Suprapubic skin (tissue), 4 donors: ENCODE measurements around the gene HCLS1.

Experiments used
- POLR2A ChIP-seq, 2 donors: fragments of 450-650 bp; IDR thresholded peaks; one replicate each; pipeline ENCODE4 v1.6.1; 2017; ENCODE audit warnings: antibody characterized with exemption in 2 of 2, mild to moderate bottlenecking in 2 of 2, moderate library complexity in 2 of 2
- POLR2AphosphoS5 ChIP-seq, 3 donors: sonication (generic); formaldehyde crosslinking; IDR thresholded peaks; one replicate each; pipeline ENCODE4 v1.6.1; 2017; ENCODE audit warnings: antibody characterized with exemption in 3 of 3
- TF ChIP-seq, protein P1 (sequence below), 2 donors: fragments of 200-600 bp in 1 of 2; fragments of 450-650 bp in 1 of 2; sonication (generic) in 1 of 2; IDR thresholded peaks; one replicate each; pipeline ENCODE4 v1.5.1; 2016 to 2019; ENCODE audit warnings: antibody characterized with exemption in 2 of 2, mild to moderate bottlenecking in 1 of 2, moderate library complexity in 1 of 2

DNA sequence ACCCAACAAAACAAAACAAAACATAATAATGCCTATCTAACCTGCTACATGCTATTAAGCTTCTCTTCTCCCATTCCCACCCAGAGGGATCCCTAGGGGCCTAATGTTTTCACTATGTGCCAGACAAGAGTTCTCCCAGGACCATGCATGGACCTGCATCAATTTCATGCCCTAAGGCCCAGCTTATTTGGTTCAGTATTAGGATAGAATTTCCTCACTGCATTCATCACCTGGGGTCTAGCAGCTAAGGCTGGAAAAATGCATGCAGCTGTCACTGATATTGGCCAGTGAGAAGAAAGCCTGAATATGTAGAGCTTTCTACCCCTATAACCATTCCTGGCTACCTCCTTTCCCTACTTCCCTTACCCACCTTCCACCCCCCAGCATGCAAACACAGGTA is 2.0 kb upstream of the HCLS1 start:
- no peak for TF ChIP-seq POLR2AphosphoS5 (IDR thresholded peaks at IDR 0.05)
- TF ChIP-seq, protein P1, sequence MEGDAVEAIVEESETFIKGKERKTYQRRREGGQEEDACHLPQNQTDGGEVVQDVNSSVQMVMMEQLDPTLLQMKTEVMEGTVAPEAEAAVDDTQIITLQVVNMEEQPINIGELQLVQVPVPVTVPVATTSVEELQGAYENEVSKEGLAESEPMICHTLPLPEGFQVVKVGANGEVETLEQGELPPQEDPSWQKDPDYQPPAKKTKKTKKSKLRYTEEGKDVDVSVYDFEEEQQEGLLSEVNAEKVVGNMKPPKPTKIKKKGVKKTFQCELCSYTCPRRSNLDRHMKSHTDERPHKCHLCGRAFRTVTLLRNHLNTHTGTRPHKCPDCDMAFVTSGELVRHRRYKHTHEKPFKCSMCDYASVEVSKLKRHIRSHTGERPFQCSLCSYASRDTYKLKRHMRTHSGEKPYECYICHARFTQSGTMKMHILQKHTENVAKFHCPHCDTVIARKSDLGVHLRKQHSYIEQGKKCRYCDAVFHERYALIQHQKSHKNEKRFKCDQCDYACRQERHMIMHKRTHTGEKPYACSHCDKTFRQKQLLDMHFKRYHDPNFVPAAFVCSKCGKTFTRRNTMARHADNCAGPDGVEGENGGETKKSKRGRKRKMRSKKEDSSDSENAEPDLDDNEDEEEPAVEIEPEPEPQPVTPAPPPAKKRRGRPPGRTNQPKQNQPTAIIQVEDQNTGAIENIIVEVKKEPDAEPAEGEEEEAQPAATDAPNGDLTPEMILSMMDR (IDR thresholded peaks at IDR 0.05) = no peak
- no peak for TF ChIP-seq POLR2A (IDR thresholded peaks at IDR 0.05)
